HG03039 (cell line): Measurements from ENCODE around the gene MSANTD2.

Source experiments
- ATAC-seq: cut with Tn5 transposase; IDR thresholded peaks from one replicate; pipeline ENCODE4 v1.9.1; 2021; ENCODE audit warnings: mild to moderate bottlenecking, moderate library complexity; ENCODE audit not compliant: unreplicated experiment

The MSANTD2 gene

DNA sequence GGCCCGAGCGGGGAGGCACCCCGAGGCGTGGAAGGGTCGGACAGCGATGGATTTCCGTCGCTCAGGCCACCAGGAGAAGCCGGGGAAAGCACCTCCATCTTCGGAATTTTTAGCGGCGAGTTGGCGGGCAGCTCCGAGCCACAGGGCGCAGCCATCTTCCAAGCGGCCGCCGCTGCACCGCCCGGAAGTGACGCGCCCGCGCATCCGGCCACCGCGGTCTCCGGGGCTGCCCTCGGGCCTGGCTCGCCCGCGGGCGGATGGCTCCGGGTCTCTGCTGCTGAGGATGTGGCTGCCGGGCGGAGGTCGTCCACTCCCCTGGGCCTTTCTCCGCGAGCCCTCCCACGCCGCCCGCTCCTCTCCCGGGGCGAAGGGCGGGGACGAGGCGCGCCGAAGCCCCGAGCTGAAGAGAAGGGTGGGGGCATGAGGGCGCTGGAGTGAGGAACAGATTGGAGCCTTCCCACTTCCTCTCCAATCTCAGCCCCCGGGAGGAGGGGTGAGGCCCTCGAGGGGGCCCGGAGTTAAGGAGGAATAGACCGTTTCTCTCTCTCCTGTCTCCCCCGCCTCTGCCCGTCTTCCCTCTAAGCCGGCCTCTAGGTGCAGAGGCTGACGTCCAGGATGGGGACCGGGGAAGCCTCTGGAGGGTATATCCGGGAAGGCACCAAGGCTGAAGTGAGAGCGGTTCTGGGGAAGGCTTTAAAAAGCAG lies at the start of gene MSANTD2:
Gene MSANTD2, minus strand, starts transcription at position 181 of the 704 bp plus-strand sequence. Its CDS starts 26 bp downstream, at position 155.
- peak; percentile 91 for ATAC-seq

DNA sequence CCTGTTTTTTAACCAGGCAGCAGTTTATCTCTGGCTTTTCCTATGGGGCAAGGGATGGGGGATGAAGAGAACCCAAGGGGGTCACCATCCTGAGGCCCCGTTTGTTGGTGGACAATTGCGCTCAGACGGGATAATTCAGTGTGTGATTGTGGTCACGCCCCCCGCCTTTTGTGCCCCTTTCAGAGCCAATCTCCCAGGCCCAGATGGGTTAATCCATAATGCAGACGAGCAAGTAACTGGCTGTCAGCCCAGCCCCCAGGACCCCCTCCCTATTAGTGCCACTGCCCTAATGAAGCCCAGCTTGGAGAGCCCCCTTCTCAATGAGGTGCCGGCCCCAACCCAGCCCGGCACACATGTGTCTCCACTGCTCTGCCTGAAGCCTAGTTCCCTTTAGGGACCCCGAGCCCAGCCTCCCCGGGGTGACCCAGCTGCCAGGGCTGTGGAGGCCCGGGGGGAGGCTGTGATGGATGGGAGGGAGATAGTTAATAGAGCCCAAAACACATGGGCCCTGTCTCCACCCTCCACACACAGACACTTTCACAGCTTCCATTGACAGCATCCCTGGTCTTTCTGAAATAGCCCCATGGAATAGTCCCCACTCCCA lies 46.0 kb upstream of the MSANTD2 start:
- ATAC-seq, result no peak

DNA sequence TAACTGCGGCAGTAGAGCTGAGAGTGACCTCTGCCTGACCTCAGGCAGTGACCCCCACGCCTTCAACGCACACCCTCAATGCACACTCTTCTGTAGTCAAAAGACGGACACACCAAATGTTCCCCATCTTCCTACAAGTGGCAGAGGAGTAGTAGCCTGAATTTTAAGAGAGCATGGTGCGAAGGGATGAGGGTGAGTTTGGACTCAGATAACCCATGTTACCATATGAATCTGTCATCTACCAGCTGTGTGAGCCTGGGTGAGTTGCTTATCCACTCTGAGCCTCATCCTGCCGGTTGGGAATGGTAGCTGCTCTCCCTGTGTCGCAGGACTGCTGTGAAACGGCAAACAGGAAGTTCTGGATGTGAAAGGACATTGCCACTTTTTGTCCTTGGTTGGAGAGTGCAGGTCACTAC lies 44.5 kb upstream of the MSANTD2 start:
- ATAC-seq, result no peak

GRCh38 chr11:124843616-124843910 lies 43.4 kb upstream of the MSANTD2 start:
- ATAC-seq, result no peak

DNA sequence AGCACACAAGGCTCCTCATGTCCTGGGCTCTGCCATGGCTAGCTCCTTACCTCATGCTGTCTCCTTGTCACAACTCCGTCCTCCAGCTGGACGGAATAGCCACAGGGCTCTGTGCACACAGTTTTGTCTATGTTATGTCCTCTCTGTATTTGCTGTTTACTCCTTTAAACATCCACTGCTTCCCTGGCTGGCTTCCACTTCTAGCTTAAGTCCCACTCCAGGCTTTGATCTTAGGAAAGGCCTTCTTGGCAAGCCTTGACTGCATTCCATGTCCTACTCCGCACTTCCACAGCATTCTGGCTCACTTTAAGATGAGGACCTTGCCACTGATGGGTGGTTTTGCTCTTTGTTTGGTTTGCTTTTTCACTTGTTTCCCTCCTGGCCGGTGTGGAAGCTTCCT lies 42.1 kb upstream of the MSANTD2 start:
- ATAC-seq, result no peak

DNA sequence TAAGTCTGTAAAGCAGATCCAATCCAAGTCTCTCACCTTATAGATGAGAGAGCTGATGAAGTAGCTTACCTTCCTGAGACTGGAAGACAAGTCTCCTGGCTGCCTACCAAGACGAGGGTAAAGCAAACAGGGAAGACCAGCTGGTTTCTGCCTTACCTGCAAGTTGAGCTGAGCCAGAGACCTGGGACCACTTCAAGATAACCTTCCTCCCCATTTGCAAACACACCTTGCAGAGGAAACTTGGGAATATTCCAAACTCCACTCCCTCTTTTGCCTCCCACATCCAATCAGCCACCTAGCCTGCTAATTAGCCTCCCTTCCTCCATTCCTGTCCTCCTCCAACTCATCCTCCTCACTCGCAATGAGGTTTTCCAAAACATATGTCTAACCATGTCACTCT lies 41.6 kb upstream of the MSANTD2 start:
- no peak for ATAC-seq

- ATAC-seq, result no peak
Measured at GRCh38 chr11:124841201-124841600, 41.0 kb upstream of the MSANTD2 start.

GRCh38 chr11:124840666-124841065 lies 40.5 kb upstream of the MSANTD2 start:
- no peak for ATAC-seq

GRCh38 chr11:124839972-124840621 lies 39.9 kb upstream of the MSANTD2 start:
- no peak for ATAC-seq

DNA sequence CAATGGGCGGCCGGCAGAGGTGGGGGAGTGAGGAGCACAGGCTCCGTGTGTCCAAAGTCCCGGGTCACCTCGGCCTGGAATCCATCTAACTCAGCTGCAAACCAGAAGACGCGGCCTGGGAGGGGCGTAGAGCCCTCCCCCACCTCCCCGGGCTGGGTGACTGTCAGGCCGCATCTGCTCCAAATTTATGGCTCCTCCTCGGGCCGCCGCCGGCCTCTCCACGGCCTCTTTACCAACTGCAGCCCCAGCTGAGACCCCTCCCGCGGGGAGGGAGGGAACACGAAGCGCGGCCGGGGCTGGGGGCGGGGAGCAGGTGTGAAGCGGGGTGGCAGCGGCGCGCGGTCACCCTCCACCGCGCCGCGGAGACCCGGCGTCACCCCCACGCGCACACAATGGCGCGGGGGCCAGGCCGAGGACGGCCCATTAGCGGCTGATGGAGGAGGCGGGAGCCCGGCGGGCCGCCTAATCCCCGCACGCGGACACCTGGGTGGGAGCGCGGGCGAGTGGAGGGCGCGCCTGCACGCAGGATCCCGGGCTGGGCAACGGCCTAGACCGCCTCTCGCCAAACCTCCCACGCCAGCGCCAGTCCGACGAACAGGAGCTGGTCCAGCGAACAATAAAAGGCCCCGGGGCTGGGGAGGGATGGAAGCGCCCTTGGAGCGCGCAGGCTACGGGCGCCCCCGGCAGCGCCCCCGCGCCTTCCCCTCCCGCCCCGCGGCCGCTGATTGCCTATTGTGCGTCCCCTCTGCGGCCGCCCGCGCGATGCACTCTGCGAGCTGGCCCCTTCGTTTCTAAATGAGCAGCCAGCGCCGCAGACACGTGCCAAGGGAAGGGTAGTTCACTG lies 39.1 kb upstream of the MSANTD2 start:
- ATAC-seq, result no peak

GRCh38 chr11:124838805-124839127 lies 38.6 kb upstream of the MSANTD2 start:
- ATAC-seq, result no peak

DNA sequence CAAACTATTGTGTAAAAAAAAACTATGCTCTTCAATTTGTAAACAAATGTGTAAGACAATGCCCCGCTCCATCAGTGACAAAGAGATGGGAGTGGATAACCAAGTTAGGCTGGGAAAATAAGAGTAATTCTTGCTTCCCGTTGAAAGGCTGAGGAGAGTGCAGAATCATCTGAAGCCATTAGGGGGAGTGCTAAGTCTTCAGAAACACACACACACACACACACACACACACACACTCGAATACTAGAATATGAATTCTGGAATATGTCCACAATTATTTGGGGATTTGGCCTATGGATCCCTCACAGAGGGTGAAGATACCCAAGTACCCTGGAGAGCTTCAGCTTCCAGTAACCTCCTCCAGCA lies 37.3 kb upstream of the MSANTD2 start:
- ATAC-seq, result no peak

DNA sequence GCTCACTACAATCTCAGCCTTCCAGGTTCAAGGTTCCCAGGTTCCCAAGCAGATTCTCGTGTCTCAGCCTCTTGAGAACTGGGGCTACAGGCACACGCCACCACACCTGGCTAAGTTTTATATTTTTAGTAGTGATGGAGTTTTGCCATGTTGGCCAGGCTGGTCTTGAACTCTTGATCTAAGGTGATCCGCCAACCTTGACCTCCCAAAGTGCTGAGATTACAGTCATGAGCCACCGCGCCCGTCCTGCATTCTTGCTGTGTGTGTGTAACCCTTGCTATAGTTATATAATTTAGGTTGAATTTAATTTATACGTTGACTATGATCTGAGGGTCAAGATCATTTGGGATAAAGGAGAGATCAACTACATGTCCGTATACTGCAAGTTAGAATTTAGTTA lies 35.7 kb upstream of the MSANTD2 start:
- no peak for ATAC-seq

- ATAC-seq, result no peak
Measured at GRCh38 chr11:124834526-124835180, 34.4 kb upstream of the MSANTD2 start.

DNA sequence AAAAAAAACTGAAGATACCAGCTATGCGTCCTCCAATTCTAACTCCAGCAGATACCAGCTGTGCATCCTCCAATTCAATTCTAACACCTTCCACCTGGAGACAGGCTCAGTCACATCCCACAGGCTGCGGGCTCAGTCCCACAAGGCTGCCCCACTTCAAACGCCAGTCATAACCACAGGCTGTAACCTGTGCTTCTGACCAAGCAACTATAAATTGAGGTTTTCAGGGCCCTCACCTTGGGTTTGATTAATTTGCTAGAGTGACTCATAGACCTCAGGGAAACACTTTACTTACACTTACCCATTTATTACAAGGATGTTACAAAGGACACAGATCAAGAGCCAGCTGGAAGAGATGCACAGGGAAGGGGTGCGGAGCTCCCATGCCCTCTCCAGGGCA lies 32.4 kb upstream of the MSANTD2 start:
- ATAC-seq, result no peak

- no peak for ATAC-seq
Measured at GRCh38 chr11:124831897-124832296, 31.7 kb upstream of the MSANTD2 start.

- no peak for ATAC-seq
Measured at GRCh38 chr11:124830749-124831148, 30.5 kb upstream of the MSANTD2 start.

DNA sequence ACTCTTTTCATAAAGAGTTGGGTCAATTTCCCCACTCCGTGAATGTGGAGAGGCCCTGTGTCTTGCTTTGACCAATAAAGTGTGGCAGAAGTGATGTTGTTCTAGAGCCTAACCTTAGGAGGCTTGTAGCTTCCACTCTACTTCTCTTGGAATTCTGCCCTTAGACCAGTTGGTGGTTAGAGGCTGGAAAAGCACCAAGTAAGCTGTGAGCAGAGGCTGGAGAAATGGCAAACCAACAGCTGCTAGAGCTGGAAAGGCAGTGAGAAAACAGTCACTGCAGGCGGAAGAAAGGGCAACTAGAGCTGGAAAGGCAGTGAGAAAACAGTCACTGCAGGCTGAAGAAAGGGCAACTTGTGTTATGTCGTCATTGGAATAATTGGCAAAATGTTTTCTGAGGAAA lies 29.8 kb upstream of the MSANTD2 start:
- ATAC-seq, result no peak

GRCh38 chr11:124825876-124826275 lies 25.7 kb upstream of the MSANTD2 start:
- no peak for ATAC-seq

DNA sequence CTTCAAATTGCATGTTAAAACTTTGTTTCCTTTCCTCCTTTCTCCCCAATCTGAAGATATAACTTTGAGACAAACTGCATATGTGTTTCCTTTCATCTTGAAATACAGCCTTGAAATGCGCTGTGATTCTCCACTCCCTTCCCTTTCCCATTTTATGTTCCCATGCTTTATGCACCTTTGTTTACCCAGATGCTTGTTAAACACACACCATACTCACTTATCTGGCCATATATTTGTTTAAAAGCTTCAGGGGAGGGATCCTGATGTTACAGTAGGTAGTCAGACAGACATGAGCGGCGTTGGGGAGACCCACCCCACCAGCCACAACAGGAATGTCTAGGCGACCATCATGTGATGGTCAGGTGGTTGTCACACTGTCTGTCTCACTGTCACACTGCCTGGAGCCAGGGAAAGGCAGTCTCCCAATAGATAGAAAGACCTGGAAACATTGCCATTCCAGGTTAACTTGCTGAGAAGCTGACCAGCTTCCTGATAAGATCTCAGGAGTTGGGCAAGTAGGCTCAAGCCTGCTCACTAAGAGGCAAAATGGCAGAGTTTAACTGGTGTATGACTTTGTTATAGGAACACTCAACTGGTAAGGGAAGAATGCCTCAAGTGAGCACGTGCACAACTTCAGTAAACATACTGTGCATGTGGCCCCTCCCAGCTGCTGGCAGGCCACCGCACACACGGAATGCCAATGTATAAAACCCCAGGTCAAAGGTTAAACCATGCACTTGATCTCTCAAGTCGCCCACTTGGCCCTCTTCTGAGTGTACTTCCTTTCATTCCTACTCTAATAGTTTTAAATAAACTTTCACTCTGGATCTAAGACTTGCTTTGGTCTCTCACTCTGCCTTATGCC lies 23.5 kb upstream of the MSANTD2 start:
- ATAC-seq, result no peak
